H1 (cell line): Measurements from ENCODE around the gene EPHA8. TPM values are rescaled to one million over a fixed set of nuclear protein-coding genes. Genes with fewer than 3 reads are reported as not detected.

ENCODE experiments used
- CTCF ChIA-PET: fragments of 300-600 bp; sonication (Branson Sonifier 250); formaldehyde crosslinking; loops from one replicate; lab custom pipeline; 2021; ENCODE audit not compliant: partially characterized antibody; lab: Charles Lee
- POLR2A ChIA-PET: fragments of 300-600 bp; sonication (Branson Sonifier 250); formaldehyde crosslinking; loops from one replicate; lab custom pipeline; 2021; ENCODE audit warnings: inconsistent platforms; ENCODE audit not compliant: partially characterized antibody; lab: Charles Lee
- DNase-seq, 2 experiments: peaks; one replicate each; pipeline versions ENCODE4 v3.0.0 to v3.0.0-alpha.2; 2010 to 2022; ENCODE audit warnings: low spot score in 2 of 2, low read depth in 1 of 2, mixed read lengths in 1 of 2
- FAIRE-seq: peaks from 2 replicates; lab custom pipeline; 2011; peaks lifted over from hg19 to GRCh38; lab: Jason Lieb, UNC
- H2AFZ ChIP-seq: 2 replicates; pipeline ENCODE4 v1.8.1; 2012; ENCODE audit warnings: low read length, inconsistent platforms
- H2AK5ac ChIP-seq: 2 replicates; pipeline ENCODE4 v1.6.1; 2013; ENCODE audit warnings: low read depth, low read length
- H2BK120ac ChIP-seq: replicated peaks from 2 replicates; pipeline ENCODE3; 2013; ENCODE audit warnings: low read depth, low read length, inconsistent platforms
- H2BK12ac ChIP-seq: 2 replicates; pipeline ENCODE4 v1.6.1; 2013; ENCODE audit warnings: low read depth, low read length
- H2BK15ac ChIP-seq: 2 replicates; pipeline ENCODE4 v1.6.1; 2013; ENCODE audit warnings: low read length
- H2BK20ac ChIP-seq: 2 replicates; pipeline ENCODE4 v1.6.1; 2013; ENCODE audit warnings: low read length
- H2BK5ac ChIP-seq: 2 replicates; pipeline ENCODE4 v1.6.1; 2013; ENCODE audit warnings: low read depth, low read length
- H3K14ac ChIP-seq: 2 replicates; pipeline ENCODE4 v1.6.1; 2013; ENCODE audit warnings: inconsistent platforms; ENCODE audit not compliant: insufficient read length
- H3K18ac ChIP-seq: 2 replicates; pipeline ENCODE4 v1.6.1; 2013; ENCODE audit warnings: low read length; ENCODE audit errors: extremely low read depth
- H3K23ac ChIP-seq: 2 replicates; pipeline ENCODE4 v1.6.1; 2013; ENCODE audit warnings: inconsistent platforms; ENCODE audit not compliant: insufficient read length
- H3K23me2 ChIP-seq: 2 replicates; pipeline ENCODE4 v1.6.1; 2013; ENCODE audit warnings: low read depth, low read length
- H3K27ac ChIP-seq: 2 replicates; pipeline ENCODE4 v1.6.1; 2011; ENCODE audit warnings: low read depth, low read length, inconsistent platforms
- H3K27me3 ChIP-seq, 4 experiments: replicated peaks in 1 of 4; 1 replicate in 1 of 4; 2 replicates in 3 of 4; pipeline versions ENCODE4 v1.6.1 to v1.8.1; 2011 to 2013; ENCODE audit warnings: low read length in 3 of 4, mild to moderate bottlenecking in 3 of 4, inconsistent platforms in 2 of 4, mixed read lengths in 2 of 4, moderate library complexity in 1 of 4; ENCODE audit not compliant: control insufficient read depth in 3 of 4, insufficient read depth in 3 of 4; ENCODE audit errors: extremely low read depth in 1 of 4
- H3K36me3 ChIP-seq, 4 experiments: 2 replicates each; pipeline versions ENCODE4 v1.6.1 to v1.8.1; 2011 to 2013; ENCODE audit warnings: mild to moderate bottlenecking in 4 of 4, low read length in 3 of 4, moderate library complexity in 2 of 4, control low read depth in 1 of 4, inconsistent platforms in 1 of 4; ENCODE audit not compliant: insufficient read depth in 4 of 4, control insufficient read depth in 2 of 4
- H3K4ac ChIP-seq: replicated peaks from 2 replicates; pipeline ENCODE3; 2013; ENCODE audit warnings: low read length, low read depth, mixed read lengths, inconsistent platforms; ENCODE audit not compliant: insufficient read length
- H3K4me1 ChIP-seq, 4 experiments: replicated peaks in 1 of 4; 1 replicate in 1 of 4; 2 replicates in 3 of 4; pipeline versions ENCODE4 v1.6.1 to v1.8.1; 2011 to 2013; ENCODE audit warnings: low read length in 3 of 4, inconsistent platforms in 2 of 4, mixed read lengths in 1 of 4; ENCODE audit not compliant: insufficient read depth in 4 of 4, control insufficient read depth in 3 of 4
- H3K4me2 ChIP-seq, 2 experiments: 2 replicates each; pipeline versions ENCODE4 v1.6.1 to v1.8.1; 2011 to 2013; ENCODE audit warnings: low read depth in 2 of 2, low read length in 2 of 2, control low read depth in 1 of 2, inconsistent platforms in 1 of 2, mild to moderate bottlenecking in 1 of 2; ENCODE audit not compliant: insufficient read depth in 1 of 2
- H3K4me3 ChIP-seq, 4 experiments: fragments of 200-600, 300-600 bp in 1 of 4; sonication (generic), shearing (Covaris generic), sonication (Bioruptor Twin) in 1 of 4; 2 replicates each; pipeline versions ENCODE4 v1.5.1 to v1.8.1; 2011 to 2016; ENCODE audit warnings: low read length in 4 of 4, low read depth in 3 of 4, control low read depth in 2 of 4, inconsistent platforms in 2 of 4, mild to moderate bottlenecking in 2 of 4, mixed read lengths in 1 of 4, moderate library complexity in 1 of 4; ENCODE audit not compliant: insufficient read depth in 2 of 4; ENCODE audit errors: extremely low read depth in 1 of 4
- H3K56ac ChIP-seq: replicated peaks from 2 replicates; pipeline ENCODE3; 2013; ENCODE audit warnings: low read depth, mild to moderate bottlenecking, mixed read lengths, low read length, inconsistent platforms; ENCODE audit not compliant: insufficient read length
- H3K79me1 ChIP-seq: 2 replicates; pipeline ENCODE4 v1.6.1; 2013; ENCODE audit warnings: low read depth, low read length, control low read depth
- H3K79me2 ChIP-seq, 2 experiments: 2 replicates each; pipeline versions ENCODE4 v1.6.1 to v1.8.1; 2012 to 2013; ENCODE audit warnings: low read length in 2 of 2, mild to moderate bottlenecking in 2 of 2, inconsistent platforms in 1 of 2; ENCODE audit not compliant: insufficient read depth in 2 of 2, control insufficient read depth in 1 of 2
- H3K9ac ChIP-seq, 4 experiments: replicated peaks in 1 of 4; 1 replicate in 1 of 4; 2 replicates in 3 of 4; pipeline versions ENCODE4 v1.6.1 to v1.8.1; 2011 to 2013; ENCODE audit warnings: low read depth in 3 of 4, low read length in 3 of 4, control low read depth in 2 of 4, mild to moderate bottlenecking in 2 of 4, moderate library complexity in 2 of 4, inconsistent platforms in 1 of 4; ENCODE audit errors: extremely low read depth in 1 of 4
- H3K9me3 ChIP-seq, 2 experiments: 2 replicates each; pipeline versions ENCODE4 v1.6.1 to v1.8.1; 2012 to 2013; ENCODE audit warnings: mild to moderate bottlenecking in 2 of 2, moderate library complexity in 2 of 2, control low read depth in 1 of 2, inconsistent platforms in 1 of 2, low read depth in 1 of 2, low read length in 1 of 2, mixed read lengths in 1 of 2; ENCODE audit not compliant: insufficient read depth in 2 of 2
- H4K20me1 ChIP-seq, 2 experiments: replicated peaks in 1 of 2; 2 replicates each; pipeline versions ENCODE3 to v1.8.1; 2011 to 2013; ENCODE audit warnings: inconsistent platforms in 2 of 2, low read length in 2 of 2, mild to moderate bottlenecking in 1 of 2; ENCODE audit not compliant: insufficient read depth in 2 of 2, control insufficient read depth in 1 of 2
- H4K5ac ChIP-seq: 2 replicates; pipeline ENCODE4 v1.6.1; 2013; ENCODE audit warnings: low read length, low read depth, mixed read lengths, inconsistent platforms; ENCODE audit not compliant: insufficient read length
- H4K8ac ChIP-seq: 2 replicates; pipeline ENCODE4 v1.8.0; 2013; ENCODE audit warnings: mild to moderate bottlenecking, moderate library complexity, low read length, inconsistent platforms; ENCODE audit not compliant: insufficient read depth; ENCODE audit errors: extremely low read depth
- H4K91ac ChIP-seq: replicated peaks from 2 replicates; pipeline ENCODE3; 2013; ENCODE audit warnings: low read length, mixed read lengths, inconsistent platforms; ENCODE audit not compliant: insufficient read length
- ASH2L ChIP-seq: fragments of 200-600, 300-600 bp; sonication (generic); IDR thresholded peaks from one replicate; pipeline ENCODE4 v1.7.1; 2017; ENCODE audit warnings: low read length
- BCL11A ChIP-seq, 2 experiments: IDR thresholded peaks; one replicate each; pipeline ENCODE4 v1.6.1; 2011; ENCODE audit warnings: low read depth in 2 of 2, low read length in 2 of 2, mild to moderate bottlenecking in 2 of 2
- MAX ChIP-seq: IDR thresholded peaks from 2 replicates; pipeline ENCODE4 v1.6.1; 2012; ENCODE audit warnings: inconsistent platforms
- PHF8 ChIP-seq: fragments of 200-600 bp; sonication (generic); conservative IDR thresholded peaks from 2 replicates; pipeline ENCODE4 v1.7.1; 2012; ENCODE audit warnings: low read depth, mild to moderate bottlenecking, inconsistent platforms, low read length, moderate library complexity
- RNF2 ChIP-seq: fragments of 200-900, 300-1000 bp; sonication (generic); IDR thresholded peaks from 2 replicates; pipeline ENCODE4 v1.7.1; 2016; ENCODE audit warnings: borderline replicate concordance, low read depth, mild to moderate bottlenecking, antibody characterized with exemption, low read length; ENCODE audit not compliant: poor library complexity, severe bottlenecking; ENCODE audit errors: missing control alignments
- SIN3A ChIP-seq, 2 experiments: IDR thresholded peaks in 1 of 2; conservative IDR thresholded peaks in 1 of 2; 2 replicates each; pipeline ENCODE4 v1.6.1; 2011 to 2012; ENCODE audit warnings: low read length in 2 of 2, improper control_type of control experiment in 1 of 2, low read depth in 1 of 2, mild to moderate bottlenecking in 1 of 2
- SIX5 ChIP-seq: IDR thresholded peaks from 2 replicates; pipeline ENCODE4 v1.6.1; 2011; ENCODE audit warnings: mild to moderate bottlenecking, low read depth, low read length
- SRF ChIP-seq: IDR thresholded peaks from 2 replicates; pipeline ENCODE4 v1.6.1; 2011; ENCODE audit warnings: mild to moderate bottlenecking, low read depth, low read length, moderate library complexity
- TBP ChIP-seq: IDR thresholded peaks from 2 replicates; pipeline ENCODE4 v1.6.1; 2011; ENCODE audit warnings: low read depth, low read length, improper control_type of control experiment
- WGBS, 2 experiments: shearing (Covaris generic) in 1 of 2; methylation state at CpG; one replicate each; pipeline versions ENCODE4 v1.1.6 to v1.1.7; 2013 to 2015; ENCODE audit warnings: low lambda C conversion rate in 2 of 2, mixed read lengths in 2 of 2, inconsistent platforms in 1 of 2, low coverage in 1 of 2, missing lambda C conversion rate in 1 of 2; ENCODE audit not compliant: insufficient replicate concordance in 2 of 2, insufficient coverage in 1 of 2, insufficient read length in 1 of 2; ENCODE audit errors: extremely low coverage in 1 of 2, missing lambda C conversion rate in 1 of 2; 5-methylcytosine and 5-hydroxymethylcytosine counted together
- polyA plus RNA-seq, 7 experiments: library from polyadenylated mRNA; depleted of rRNA in 3 of 7; stranded (reverse) in 5 of 7; unstranded in 2 of 7; fragments of >200 nt in 5 of 7; fragments of 200-250 nt in 2 of 7; gene quantifications; 1 replicate in 5 of 7; 2 replicates in 1 of 7; 4 replicates in 1 of 7; pipeline versions ENCODE4 v1.2.1 to v1.2.3, GENCODE V29; 2011 to 2013; ENCODE audit warnings: missing spikeins in 2 of 7, mixed read lengths in 2 of 7
- total RNA-seq: library from RNA; stranded (reverse); fragmentation: NEBNext Ultra II Directional; extraction: Animal tissue kit (Norgen Biotek cat#: 25700); gene quantifications from 2 replicates; pipeline ENCODE4 v1.2.1, GENCODE V29; 2021
- TF ChIP-seq, protein P1 (sequence below): IDR thresholded peaks from 2 replicates; pipeline ENCODE4 v1.6.1; 2012; ENCODE audit warnings: inconsistent platforms
- TF ChIP-seq, protein P2 (sequence below): IDR thresholded peaks from 2 replicates; pipeline ENCODE4 v1.6.1; 2011; ENCODE audit warnings: low read depth, mild to moderate bottlenecking, low read length; ENCODE audit not compliant: insufficient read depth

The EPHA8 gene
- total and polyA plus RNA-seq, 2 of the 8 experiments (the other 6 are each of a cell fraction or from before 2014, with no cell fraction given), result 4.0 to 8.4 TPM

DNA sequence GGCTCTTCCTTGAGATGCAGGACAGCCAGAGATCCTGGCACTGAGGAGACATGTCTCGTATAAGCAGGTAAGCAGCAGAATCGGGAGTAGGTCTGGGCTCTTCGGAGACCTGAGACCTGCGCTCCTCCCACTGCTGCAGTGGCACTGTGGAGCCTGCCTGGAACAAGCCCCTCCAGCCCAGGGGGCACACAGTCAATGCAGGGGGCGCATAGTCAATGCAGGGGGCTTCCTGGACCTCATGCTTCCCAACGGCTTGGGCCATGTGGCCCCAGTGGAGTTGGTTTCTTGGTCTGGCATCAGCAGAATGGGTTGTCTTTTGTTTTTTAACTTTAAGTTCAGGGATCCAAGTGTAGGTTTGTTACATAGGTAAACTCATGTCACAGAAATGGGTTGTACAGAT is 27.9 kb upstream of the EPHA8 start:
- Histone ChIP-seq H3K4ac (no peak overlapping the region), H2AK5ac (no peak overlapping the region), H3K27ac (no peak overlapping the region), H3K23me2 (no peaks in the 10 kb centered on the region), H3K79me2 (no peaks in the 10 kb centered on the region), H3K4me2 (no peak overlapping the region), H3K9me3 (no peaks in the 10 kb centered on the region), H2BK12ac (no peak overlapping the region), H3K9ac (no peak overlapping the region), H3K23ac (no peak overlapping the region), H4K20me1 (no peaks in the 10 kb centered on the region), H4K5ac (no peak overlapping the region), H2BK15ac (no peak overlapping the region), H4K8ac (no peak overlapping the region), H3K36me3 (no peaks in the 10 kb centered on the region), H2BK120ac (no peak overlapping the region), H3K14ac (no peak overlapping the region), H3K18ac (no peak overlapping the region), H3K4me1 (no peaks in the 10 kb centered on the region; a peak in 1 of 7 replicates), H3K27me3 (no peaks in the 10 kb centered on the region), H4K91ac (no peak overlapping the region), H3K4me3 (no peak overlapping the region), H3K56ac (no peak overlapping the region), H3K79me1 (no peaks in the 10 kb centered on the region), H2BK5ac (no peak overlapping the region), H2AFZ (no peak overlapping the region), H2BK20ac (no peak overlapping the region)
- POLR2A ChIA-PET, result no interaction called here
- TF ChIP-seq SIN3A (conservative IDR thresholded peaks at IDR 0.05 in 1 of 2, IDR thresholded peaks at IDR 0.05 in 1 of 2; ENCODE audit: low read depth in 1 of 2, low read length in 2 of 2), result no peak
- TF ChIP-seq PHF8, result no peak
- TF ChIP-seq ASH2L, result no peak
- no peak for TF ChIP-seq SIX5
- TF ChIP-seq BCL11A (IDR thresholded peaks at IDR 0.05; ENCODE audit: low read depth in 2 of 2, low read length in 2 of 2), result no peak
- no peak for TF ChIP-seq RNF2
- TF ChIP-seq MAX, result no peak
- TF ChIP-seq TBP, result no peak
- TF ChIP-seq, protein P1, sequence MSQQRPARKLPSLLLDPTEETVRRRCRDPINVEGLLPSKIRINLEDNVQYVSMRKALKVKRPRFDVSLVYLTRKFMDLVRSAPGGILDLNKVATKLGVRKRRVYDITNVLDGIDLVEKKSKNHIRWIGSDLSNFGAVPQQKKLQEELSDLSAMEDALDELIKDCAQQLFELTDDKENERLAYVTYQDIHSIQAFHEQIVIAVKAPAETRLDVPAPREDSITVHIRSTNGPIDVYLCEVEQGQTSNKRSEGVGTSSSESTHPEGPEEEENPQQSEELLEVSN, result no peak
- no peak for TF ChIP-seq SRF
- TF ChIP-seq, protein P2, sequence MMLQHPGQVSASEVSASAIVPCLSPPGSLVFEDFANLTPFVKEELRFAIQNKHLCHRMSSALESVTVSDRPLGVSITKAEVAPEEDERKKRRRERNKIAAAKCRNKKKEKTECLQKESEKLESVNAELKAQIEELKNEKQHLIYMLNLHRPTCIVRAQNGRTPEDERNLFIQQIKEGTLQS, result no peak
- CTCF ChIA-PET, result no interaction called here
- FAIRE-seq (no peak), DNase-seq (no peak)
- WGBS, 2 experiments, result 94% methylated on average over 6 of the region's 6 CpGs; no CpG with 5 or more reads in 1 of the 2 experiments
